ENCODE measurements around the gene DDX23. TPM values are rescaled to one million over a fixed set of nuclear protein-coding genes. Genes with fewer than 3 reads are reported as not detected.

Gene DDX23
- total and polyA plus RNA-seq, 2 of the 4 experiments (the other 2 are of a cell fraction): 61.8 to 81.9 TPM

- peak overlapping the region; percentile 92 for H3K4me2 ChIP-seq (ENCODE audit: low read depth, low read length)
- peak overlapping the region; percentile 100 for H2AFZ ChIP-seq (replicated peaks; ENCODE audit: low read length, poor library complexity)
- no peak overlapping the region for H2BK15ac ChIP-seq (ENCODE audit: low read depth, low read length)
- peaks cover 24% of the 10 kb centered on the region for H4K20me1 ChIP-seq (ENCODE audit: insufficient read depth, low read length)
- DNase-seq (no peak), ATAC-seq (ENCODE audit: low read depth) (peak; percentile 57)
- no peak overlapping the region for H2BK120ac ChIP-seq (ENCODE audit: low read depth, low read length)
- H3K18ac ChIP-seq (ENCODE audit: low read depth, low read length): no peak overlapping the region
- no TSS peak for BruUV-seq (replicated peaks)
- H3K27ac ChIP-seq (ENCODE audit: insufficient read depth, low read length): peak overlapping the region; percentile 65
- in situ Hi-C loops (cut with MboI; ENCODE audit: low sequenced_read_pairs) (loop anchor here (25.0 kb wide), 1 partner anchor 251 kb away; the partner anchor contains the start of gene OR8S1), dilution Hi-C loops (cut with HindIII; ENCODE audit: low sequenced_read_pairs, unreplicated experiment) (no loop called here), intact Hi-C loops (cut with micrococcal nuclease) (loop anchor here (2.0 kb wide), 1 partner anchor 22 kb away; no protein-coding TSS in a partner anchor)
- no peak overlapping the region for H2BK20ac ChIP-seq (ENCODE audit: low read depth, low read length)
- peak overlapping the region; percentile 8 for H2BK5ac ChIP-seq (ENCODE audit: low read depth, low read length, poor library complexity, severe bottlenecking)
- H3K27me3 ChIP-seq (ENCODE audit: control insufficient read depth, insufficient read depth, low read length): no peaks in the 10 kb centered on the region
- TF ChIP-seq FOS (IDR thresholded peaks at IDR 0.05; ENCODE audit: low read depth, low read length) (no peak), CHD1 (IDR thresholded peaks at IDR 0.05; ENCODE audit: low read depth, low read length) (no peak), RFX5 (IDR thresholded peaks at IDR 0.05; ENCODE audit: low read depth, low read length) (no peak), MXI1 (IDR thresholded peaks at IDR 0.05; ENCODE audit: borderline replicate concordance, low read depth, low read length) (0 out of 2 replicates have a peak, but pooled peaks have one; percentile 5), MAFK (IDR thresholded peaks at IDR 0.05; ENCODE audit: low read depth, low read length) (no peak)
- H4K91ac ChIP-seq (ENCODE audit: insufficient read depth, low read depth, low read length): peak overlapping the region; percentile 49; the same call in 1 of the 2 replicates
- no peak overlapping the region for H3K56ac ChIP-seq (ENCODE audit: extremely low read depth, insufficient read depth, low read length)
- H2AK9ac ChIP-seq (replicated peaks; ENCODE audit: low read depth, low read length, poor library complexity): peak overlapping the region; percentile 93
- H3K4me3 ChIP-seq (ENCODE audit: insufficient read depth, low read depth, low read length): peak overlapping the region; percentile 86
- peak overlapping the region; percentile 81 for H3K4ac ChIP-seq (ENCODE audit: low read depth, low read length)
- H3K9me3 ChIP-seq (ENCODE audit: control insufficient read depth, insufficient read depth, low read length): no peaks in the 10 kb centered on the region
- POLR2A ChIA-PET (ENCODE audit: unreplicated experiment): no interaction called here
- peak overlapping the region; percentile 68 for H3K14ac ChIP-seq (replicated peaks; ENCODE audit: low read depth, low read length)
- peak overlapping the region; percentile 63; the same call in 1 of the 2 replicates for H2AK5ac ChIP-seq (ENCODE audit: low read depth, low read length)
- peak overlapping the region; percentile 25 to 75; a peak in 2 of 4 replicates for H4K8ac ChIP-seq (ENCODE audit: low read depth in 2 of 2, low read length in 2 of 2)
- peaks cover 11% of the 10 kb centered on the region for H3K4me1 ChIP-seq (ENCODE audit: control insufficient read depth, insufficient read depth, low read length)
- peaks cover 26 to 40% of the 10 kb centered on the region in 2 experiments for H3K79me1 ChIP-seq (ENCODE audit: low read depth in 1 of 2, low read length in 2 of 2)
- peak overlapping the region; percentile 82 for H3K9ac ChIP-seq (ENCODE audit: low read depth, low read length)
- CTCF ChIA-PET: interaction anchor here (1.0 kb wide), 1 partner anchor 35 kb away, joined by 4 read pairs; no protein-coding TSS in a partner anchor
- H4K5ac ChIP-seq (ENCODE audit: low read depth, low read length): 0 out of 2 replicates have a peak overlapping the region, but pooled peaks have one; percentile 4
- no peaks in the 10 kb centered on the region for H3K36me3 ChIP-seq (ENCODE audit: control insufficient read depth, insufficient read depth, low read length)
- H3K9me1 ChIP-seq (ENCODE audit: insufficient read depth, low read length): peaks cover 24% of the 10 kb centered on the region
- 0% methylated on average over 15 of the region's 25 CpGs; no CpG with 5 or more reads in 1 of the 2 experiments for WGBS, 2 experiments (ENCODE audit: extremely low coverage in 2 of 2, insufficient read length in 1 of 2)
- peak overlapping the region; percentile 80; the same call in 1 of the 2 replicates for H3K23ac ChIP-seq (ENCODE audit: low read depth, low read length)
Observed at GRCh38 chr12:48788524-48788853, 63.5 kb downstream of the DDX23 start.
